HG03060 (cell line): ENCODE measurements around the gene ZNF439.
"Not testable (repeated sequence)": the region's sequence is repeated elsewhere in the genome, so short reads cannot be mapped to it uniquely, and the experiment has no call there.

Experiments
- ATAC-seq: cut with Tn5 transposase; IDR thresholded peaks from one replicate; pipeline ENCODE4 v1.9.1; 2021; ENCODE audit warnings: low read depth, moderate number of reproducible peaks; ENCODE audit not compliant: unreplicated experiment

The ZNF439 gene

GRCh38 chr19:11867766-11868165, 19.2 kb downstream of the ZNF439 start:
- ATAC-seq: not testable (repeated sequence)

GRCh38 chr19:11868188-11868587, 19.7 kb downstream of the ZNF439 start:
- no peak for ATAC-seq

GRCh38 chr19:11872624-11873023, 24.1 kb downstream of the ZNF439 start:
- ATAC-seq: no peak

GRCh38 chr19:11873762-11874161, 25.2 kb downstream of the ZNF439 start:
- no peak for ATAC-seq

- ATAC-seq: not testable (repeated sequence)
These were observed 31.3 kb downstream of the ZNF439 start for GRCh38 chr19:11879687-11880266.

GRCh38 chr19:11880598-11880997, 32.1 kb downstream of the ZNF439 start:
- ATAC-seq: no peak

- ATAC-seq: no peak
These were observed 32.8 kb downstream of the ZNF439 start for GRCh38 chr19:11881151-11881800.

- no peak for ATAC-seq
These were observed 34.1 kb downstream of the ZNF439 start for GRCh38 chr19:11882606-11883005.

GRCh38 chr19:11887234-11887610, 38.7 kb downstream of the ZNF439 start:
- ATAC-seq: no peak

GRCh38 chr19:11887611-11888531, 39.3 kb downstream of the ZNF439 start, which contains the start of gene ZNF69:
TSS of gene ZNF69 (plus strand) at chr19:11887782. CDS start at chr19:11887924, 142 bp downstream.
- ATAC-seq: no peak

- ATAC-seq: not testable (repeated sequence)
These were observed 41.4 kb downstream of the ZNF439 start for GRCh38 chr19:11889901-11890300.

GRCh38 chr19:11890634-11891033, 42.1 kb downstream of the ZNF439 start:
- ATAC-seq: no peak

- ATAC-seq: no peak
These were observed 46.3 kb downstream of the ZNF439 start for GRCh38 chr19:11894851-11895250.

GRCh38 chr19:11902228-11902627, 53.7 kb downstream of the ZNF439 start:
- no peak for ATAC-seq

GRCh38 chr19:11905928-11906327, 57.4 kb downstream of the ZNF439 start:
- no peak for ATAC-seq

- not testable (repeated sequence) for ATAC-seq
These were observed 63.4 kb downstream of the ZNF439 start for GRCh38 chr19:11911937-11912336.

GRCh38 chr19:11914417-11915051, 66.0 kb downstream of the ZNF439 start:
- ATAC-seq: not testable (repeated sequence)
